ENCODE results near the gene KIAA1549.

Gene KIAA1549

GRCh38 chr7:138903186-138903820 is 77.9 kb downstream of the KIAA1549 start:
- peak; percentile 71 for DNase-seq

- DNase-seq, result no peak
These were observed 79.0 kb downstream of the KIAA1549 start for GRCh38 chr7:138902161-138902560.

- no peak for DNase-seq
These were observed 81.0 kb downstream of the KIAA1549 start for GRCh38 chr7:138900035-138900828.

- DNase-seq, result no peak
These were observed 82.4 kb downstream of the KIAA1549 start for GRCh38 chr7:138898802-138899201.

- no peak for DNase-seq
These were observed 82.9 kb downstream of the KIAA1549 start for GRCh38 chr7:138898255-138898654.

- no peak for DNase-seq
These were observed 85.5 kb downstream of the KIAA1549 start for GRCh38 chr7:138895679-138896078.

GRCh38 chr7:138893258-138893657 is 87.9 kb downstream of the KIAA1549 start:
- no peak for DNase-seq

GRCh38 chr7:138892812-138893211 is 88.4 kb downstream of the KIAA1549 start:
- no peak for DNase-seq

GRCh38 chr7:138892006-138892630 is 89.1 kb downstream of the KIAA1549 start:
- DNase-seq, result no peak

- DNase-seq, result no peak
These were observed 89.8 kb downstream of the KIAA1549 start for GRCh38 chr7:138891446-138891810.

GRCh38 chr7:138890499-138891445 is 90.4 kb downstream of the KIAA1549 start:
- no peak for DNase-seq

- DNase-seq, result no peak
These were observed 91.3 kb downstream of the KIAA1549 start for GRCh38 chr7:138889582-138890498.

- no peak for DNase-seq
These were observed 93.1 kb downstream of the KIAA1549 start for GRCh38 chr7:138887872-138888656.

- no peak for DNase-seq
These were observed 94.0 kb downstream of the KIAA1549 start for GRCh38 chr7:138887085-138887710.

GRCh38 chr7:138886501-138886917 is 94.7 kb downstream of the KIAA1549 start:
- DNase-seq, result no peak

GRCh38 chr7:138885383-138886147 is 95.6 kb downstream of the KIAA1549 start:
- no peak for DNase-seq

GRCh38 chr7:138882249-138882648 is 98.9 kb downstream of the KIAA1549 start:
- no peak for DNase-seq

GRCh38 chr7:138881579-138882188 is 99.5 kb downstream of the KIAA1549 start:
- no peak for DNase-seq
